Measurements from ENCODE around the gene KCTD1.

The KCTD1 gene

DNA sequence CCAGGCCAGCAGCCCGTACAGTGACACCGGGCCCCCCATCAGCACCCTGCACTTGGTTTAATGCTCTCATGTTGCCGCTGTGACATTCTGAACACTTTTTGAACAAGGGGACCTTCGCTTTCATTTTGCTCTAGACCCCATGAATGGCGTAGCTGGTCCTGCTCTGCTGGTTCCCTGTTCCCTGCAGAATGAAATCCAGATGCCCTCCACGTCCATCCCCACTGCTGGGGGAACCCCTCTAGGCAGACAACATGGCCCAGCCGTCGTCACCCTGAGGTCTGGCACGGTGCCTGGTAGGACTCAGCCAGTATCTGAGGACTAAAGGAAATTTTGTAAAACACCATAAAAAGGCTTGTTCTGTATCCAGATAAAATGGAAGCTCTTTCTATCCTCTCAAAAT, 128.6 kb downstream of the KCTD1 start:
- no peak for DNase-seq

DNA sequence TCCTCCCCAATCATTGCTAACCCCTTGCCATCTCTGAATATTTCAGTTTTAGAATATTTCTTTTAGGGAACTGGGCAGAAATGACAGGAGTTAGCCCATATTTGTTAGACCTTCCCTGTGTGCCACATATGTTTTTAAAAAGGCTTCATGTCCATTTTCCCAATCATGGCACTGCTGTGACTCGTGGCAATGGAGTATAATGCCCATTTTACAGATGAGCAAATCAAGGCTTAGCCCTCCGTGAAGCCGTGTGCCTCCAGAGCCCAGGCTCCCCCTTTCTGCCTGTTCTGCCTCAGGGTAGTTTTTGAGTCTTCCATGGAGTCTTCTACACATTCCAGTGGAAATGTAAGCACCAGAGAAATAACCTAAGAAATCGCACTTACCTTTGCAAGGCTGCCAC, 130.1 kb downstream of the KCTD1 start:
- no peak for DNase-seq

DNA sequence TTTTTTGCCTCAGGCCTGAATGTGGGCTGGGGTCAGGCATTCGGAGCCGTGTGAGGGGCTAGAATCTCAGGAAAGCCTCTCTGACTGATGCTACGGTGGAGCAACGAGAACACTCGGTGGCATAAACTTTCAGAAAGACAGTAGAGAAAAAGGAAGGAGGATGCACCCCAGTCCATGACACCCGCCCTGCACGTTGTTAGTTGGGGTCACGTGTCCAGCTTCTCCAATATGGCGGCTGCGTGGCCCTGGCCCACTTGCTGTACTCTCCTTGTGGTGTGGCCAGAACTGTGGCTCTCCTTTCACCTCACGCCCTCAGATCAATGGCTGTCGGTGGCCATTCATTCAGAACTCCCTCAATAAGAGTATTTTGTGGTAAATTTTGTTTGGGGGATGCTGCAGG, 131.2 kb downstream of the KCTD1 start:
- DNase-seq: no peak

- no peak for DNase-seq
These were observed 131.7 kb downstream of the KCTD1 start for GRCh38 chr18:26416652-26417150.

DNA sequence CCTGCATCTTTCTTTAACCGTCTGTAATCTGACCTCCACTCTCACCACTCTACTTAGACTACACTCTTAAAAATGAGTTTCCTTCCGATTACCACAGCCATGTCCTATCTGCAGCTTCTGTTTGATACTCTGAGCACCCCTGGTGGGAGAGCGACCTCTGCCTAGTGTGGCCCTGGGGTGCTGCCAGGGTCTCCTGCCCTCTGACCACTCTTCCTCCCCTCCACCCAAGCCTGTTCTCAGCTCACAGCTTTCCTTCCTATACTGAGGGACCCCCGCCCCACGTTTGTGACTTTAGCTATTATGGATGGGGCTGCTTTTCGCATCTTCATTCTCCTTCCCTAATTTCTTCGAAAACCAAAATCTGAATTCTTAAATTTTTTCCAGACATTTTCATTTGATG, 132.7 kb downstream of the KCTD1 start:
- no peak for DNase-seq

GRCh38 chr18:26414901-26415440, 133.4 kb downstream of the KCTD1 start:
- no peak for DNase-seq

- DNase-seq: no peak
These were observed 139.3 kb downstream of the KCTD1 start for GRCh38 chr18:26409091-26409490.

DNA sequence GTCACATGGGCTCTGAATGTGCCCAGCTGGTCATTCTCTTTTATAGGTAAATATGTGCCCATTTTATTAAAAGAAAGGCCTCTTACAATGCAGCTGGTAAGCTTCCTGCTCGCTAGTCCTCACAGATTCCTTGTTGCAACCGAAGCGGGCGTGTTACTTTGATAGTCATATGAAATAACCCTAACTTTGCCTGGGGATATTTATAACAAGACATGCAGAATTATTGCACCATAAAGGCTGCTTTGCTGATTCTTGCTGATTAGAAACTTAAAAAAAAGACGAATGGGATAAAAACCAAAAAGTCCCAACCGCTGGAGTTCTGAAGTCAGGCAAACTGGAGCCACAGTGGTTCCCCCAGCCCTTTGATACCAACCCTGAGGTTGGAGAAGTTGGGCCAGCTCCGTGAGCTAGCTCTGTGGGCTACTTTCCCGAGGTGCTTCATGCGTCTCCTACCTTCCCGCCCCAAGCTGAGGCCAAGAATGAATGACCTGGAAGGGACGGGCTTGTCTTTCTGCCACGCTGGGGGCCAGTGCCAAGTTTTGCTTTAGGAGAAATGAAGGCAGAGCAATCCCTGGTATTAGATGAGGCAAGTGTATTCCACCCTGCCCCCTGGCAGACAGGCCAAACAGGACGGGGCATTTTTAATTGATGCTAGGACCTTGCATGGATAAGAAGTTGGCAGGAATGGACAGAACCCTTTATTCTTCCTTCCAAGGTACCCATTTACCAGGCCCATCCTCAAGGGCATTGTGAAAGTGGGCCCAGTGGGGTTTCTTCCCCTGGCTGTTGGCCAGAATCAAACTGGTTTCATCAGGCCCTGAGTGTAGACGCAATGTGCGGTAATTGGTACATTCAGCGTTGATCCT, 140.4 kb downstream of the KCTD1 start:
- no peak for DNase-seq

DNA sequence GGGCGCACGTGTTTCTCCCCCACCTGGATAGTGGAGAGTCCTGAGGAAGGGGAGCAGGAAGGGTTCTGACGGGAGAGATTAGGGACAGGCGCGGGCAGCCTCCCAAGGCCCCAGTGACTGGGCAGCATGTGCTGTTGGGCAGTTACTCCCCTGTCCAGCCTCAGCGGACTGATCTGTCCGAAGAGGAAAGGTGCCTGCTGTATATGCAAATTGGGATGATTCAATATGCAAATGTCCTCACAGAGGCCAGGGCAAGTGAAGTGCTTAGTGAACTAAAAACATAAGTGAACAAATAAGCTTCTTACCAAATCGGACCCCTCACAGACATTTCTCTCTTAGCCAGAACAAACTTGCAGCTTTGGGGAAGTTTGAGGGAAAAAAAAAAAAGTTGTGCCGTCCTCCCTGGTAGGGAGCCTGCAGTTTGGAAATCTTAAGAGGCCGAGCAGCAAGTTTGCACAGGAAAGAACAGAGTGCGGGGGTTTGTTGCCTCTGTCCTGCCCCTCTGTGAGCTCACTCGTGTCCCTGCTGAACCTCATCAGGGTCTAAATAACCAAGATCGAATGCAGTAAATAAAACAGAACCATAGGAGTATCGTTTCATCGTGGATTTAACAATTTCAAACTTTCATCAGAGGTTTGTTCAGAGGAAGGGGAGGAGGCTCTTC, 141.4 kb downstream of the KCTD1 start:
- no peak for DNase-seq

- no peak for DNase-seq
These were observed 142.0 kb downstream of the KCTD1 start for GRCh38 chr18:26406324-26406723.

DNA sequence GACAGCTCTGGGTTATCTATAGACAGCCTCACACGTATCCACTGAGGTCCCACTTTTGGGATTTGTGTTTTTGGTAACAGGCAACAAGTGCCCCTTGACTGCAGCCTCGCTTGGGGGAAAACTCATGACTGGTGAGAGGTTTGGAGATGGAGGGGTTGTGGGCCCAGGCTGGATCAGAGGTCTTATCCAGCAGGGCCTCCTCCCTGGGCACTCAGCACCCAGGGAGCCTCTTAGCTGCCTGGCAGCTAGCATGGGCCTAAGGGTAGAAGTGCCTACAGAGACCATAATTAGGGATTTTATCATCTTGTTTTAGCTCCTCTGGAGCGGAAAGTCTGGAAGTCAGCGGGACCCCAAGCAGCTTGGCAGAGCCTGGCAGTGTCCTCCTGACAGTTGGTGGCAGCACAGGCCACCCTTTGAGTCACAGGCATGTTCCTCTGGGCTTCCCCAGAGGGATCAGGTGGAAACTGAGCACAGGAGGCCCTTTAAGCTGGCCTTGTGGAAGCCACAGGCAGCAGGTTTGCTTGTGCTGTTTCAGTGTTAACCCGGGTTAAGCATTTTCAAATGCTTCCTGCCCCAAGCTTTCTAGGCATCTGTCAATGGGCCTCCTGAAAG, 143.1 kb downstream of the KCTD1 start:
- no peak for DNase-seq
